ENCODE data around the gene ZP3.
"Not testable (repeated sequence)": the region's sequence is repeated elsewhere in the genome, so short reads cannot be mapped to it uniquely, and the experiment has no call there.

The ZP3 gene

GRCh38 chr7:76440404-76440803, 15.7 kb downstream of the ZP3 start:
- CTCF ChIA-PET; H3K4me3 ChIP-seq (ENCODE audit: control insufficient read depth in 1 of 7, extremely low read depth in 1 of 7, insufficient read depth in 4 of 7, low read depth in 2 of 7, low read length in 6 of 7); H3K9me3 ChIP-seq (ENCODE audit: control extremely low read depth in 1 of 5, control insufficient read depth in 4 of 5, insufficient read depth in 2 of 5, low read depth in 1 of 5, low read length in 4 of 5); H3K4me1 ChIP-seq (ENCODE audit: control extremely low read depth in 1 of 4, control insufficient read depth in 4 of 4, insufficient read depth in 4 of 4, low read length in 3 of 4); H3K27ac ChIP-seq (ENCODE audit: insufficient read depth in 1 of 2, low read depth in 1 of 2, low read length in 2 of 2, poor library complexity in 1 of 2, severe bottlenecking in 2 of 2); H3K36me3 ChIP-seq (ENCODE audit: control insufficient read depth in 4 of 4, insufficient read depth in 4 of 4, low read length in 3 of 4); H3K27me3 ChIP-seq (replicated peaks in 2 of 5; ENCODE audit: control insufficient read depth in 4 of 5, insufficient read depth in 5 of 5, low read length in 4 of 5); DNase-seq; POLR2A ChIA-PET: not testable (repeated sequence)
- 100% methylated on average over 2 of the region's 4 CpGs for WGBS (ENCODE audit: insufficient coverage)

DNA sequence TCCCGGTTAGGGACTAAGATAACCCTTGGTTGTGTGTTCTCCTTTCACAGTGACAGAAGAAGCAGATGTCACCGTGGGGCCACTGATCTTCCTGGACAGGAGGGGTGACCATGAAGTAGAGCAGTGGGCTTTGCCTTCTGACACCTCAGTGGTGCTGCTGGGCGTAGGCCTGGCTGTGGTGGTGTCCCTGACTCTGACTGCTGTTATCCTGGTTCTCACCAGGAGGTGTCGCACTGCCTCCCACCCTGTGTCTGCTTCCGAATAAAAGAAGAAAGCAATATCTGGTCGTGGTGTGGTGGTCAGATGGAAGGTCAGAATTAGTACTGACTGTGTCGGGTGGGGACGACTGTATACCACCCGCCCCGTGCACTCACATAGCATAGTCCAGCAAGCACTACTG, 17.0 kb downstream of the ZP3 start:
- H3K4me1 ChIP-seq (ENCODE audit: control extremely low read depth in 1 of 4, control insufficient read depth in 4 of 4, insufficient read depth in 4 of 4, low read length in 3 of 4); H3K4me3 ChIP-seq (ENCODE audit: control insufficient read depth in 1 of 7, extremely low read depth in 1 of 7, insufficient read depth in 4 of 7, low read depth in 2 of 7, low read length in 6 of 7); CTCF ChIA-PET; POLR2A ChIA-PET; H3K27ac ChIP-seq (ENCODE audit: insufficient read depth in 1 of 2, low read depth in 1 of 2, low read length in 2 of 2, poor library complexity in 1 of 2, severe bottlenecking in 2 of 2); DNase-seq; H3K36me3 ChIP-seq (ENCODE audit: control insufficient read depth in 4 of 4, insufficient read depth in 4 of 4, low read length in 3 of 4); H3K9me3 ChIP-seq (ENCODE audit: control extremely low read depth in 1 of 5, control insufficient read depth in 4 of 5, insufficient read depth in 2 of 5, low read depth in 1 of 5, low read length in 4 of 5); H3K27me3 ChIP-seq (replicated peaks in 2 of 5; ENCODE audit: control insufficient read depth in 4 of 5, insufficient read depth in 5 of 5, low read length in 4 of 5): not testable (repeated sequence)
- WGBS (ENCODE audit: insufficient coverage) = no CpG with 5 or more reads among the region's 10 CpGs

- H3K9me3 ChIP-seq (ENCODE audit: control extremely low read depth in 1 of 5, control insufficient read depth in 4 of 5, insufficient read depth in 2 of 5, low read depth in 1 of 5, low read length in 4 of 5); H3K27ac ChIP-seq (ENCODE audit: insufficient read depth in 1 of 2, low read depth in 1 of 2, low read length in 2 of 2, poor library complexity in 1 of 2, severe bottlenecking in 2 of 2); H3K36me3 ChIP-seq (ENCODE audit: control insufficient read depth in 4 of 4, insufficient read depth in 4 of 4, low read length in 3 of 4); H3K27me3 ChIP-seq (replicated peaks in 2 of 5; ENCODE audit: control insufficient read depth in 4 of 5, insufficient read depth in 5 of 5, low read length in 4 of 5); H3K4me3 ChIP-seq (ENCODE audit: control insufficient read depth in 1 of 7, extremely low read depth in 1 of 7, insufficient read depth in 4 of 7, low read depth in 2 of 7, low read length in 6 of 7); H3K4me1 ChIP-seq (ENCODE audit: control extremely low read depth in 1 of 4, control insufficient read depth in 4 of 4, insufficient read depth in 4 of 4, low read length in 3 of 4); CTCF ChIA-PET; POLR2A ChIA-PET; DNase-seq: not testable (repeated sequence)
- WGBS (ENCODE audit: insufficient coverage) = no CpG with 5 or more reads among the region's 5 CpGs
Observed at GRCh38 chr7:76442664-76443446, 18.1 kb downstream of the ZP3 start.

DNA sequence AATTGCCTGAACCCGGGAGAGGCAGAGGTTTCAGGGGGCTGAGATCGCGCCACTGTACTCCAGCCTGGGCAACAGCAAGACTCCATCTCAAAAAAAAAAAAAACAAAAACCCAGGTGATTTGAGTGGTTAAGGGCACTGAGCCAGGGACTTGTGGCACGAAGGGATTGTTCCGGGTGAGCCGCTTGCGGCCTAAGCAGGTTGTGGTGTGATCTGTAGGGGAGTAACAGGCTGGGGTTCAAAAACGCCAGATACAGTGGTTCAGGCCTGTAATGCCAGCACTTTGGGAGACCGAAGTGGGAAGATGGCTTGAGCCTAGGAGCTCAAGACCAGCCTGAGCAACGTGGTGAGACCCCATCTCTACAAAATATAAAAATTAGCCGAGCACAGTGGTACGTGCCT, 19.1 kb downstream of the ZP3 start:
- H3K4me1 ChIP-seq (ENCODE audit: control extremely low read depth in 1 of 4, control insufficient read depth in 4 of 4, insufficient read depth in 4 of 4, low read length in 3 of 4); H3K4me3 ChIP-seq (ENCODE audit: control insufficient read depth in 1 of 7, extremely low read depth in 1 of 7, insufficient read depth in 4 of 7, low read depth in 2 of 7, low read length in 6 of 7); H3K27ac ChIP-seq (ENCODE audit: insufficient read depth in 1 of 2, low read depth in 1 of 2, low read length in 2 of 2, poor library complexity in 1 of 2, severe bottlenecking in 2 of 2); H3K36me3 ChIP-seq (ENCODE audit: control insufficient read depth in 4 of 4, insufficient read depth in 4 of 4, low read length in 3 of 4); CTCF ChIA-PET; H3K27me3 ChIP-seq (replicated peaks in 2 of 5; ENCODE audit: control insufficient read depth in 4 of 5, insufficient read depth in 5 of 5, low read length in 4 of 5); H3K9me3 ChIP-seq (ENCODE audit: control extremely low read depth in 1 of 5, control insufficient read depth in 4 of 5, insufficient read depth in 2 of 5, low read depth in 1 of 5, low read length in 4 of 5); POLR2A ChIA-PET: not testable (repeated sequence)
- 20% methylated on average over 1 of the region's 12 CpGs for WGBS (ENCODE audit: insufficient coverage)
- peak in 2 of 3 donors; percentile 19 to 23 for DNase-seq

- POLR2A ChIA-PET, CTCF ChIA-PET: not testable (repeated sequence)
Observed at GRCh38 chr7:76445577-76446008, 20.8 kb downstream of the ZP3 start.

GRCh38 chr7:76457017-76457416, 32.3 kb downstream of the ZP3 start:
- H3K27ac ChIP-seq (ENCODE audit: insufficient read depth in 1 of 2, low read depth in 1 of 2, low read length in 2 of 2, poor library complexity in 1 of 2, severe bottlenecking in 2 of 2); H3K36me3 ChIP-seq (ENCODE audit: control insufficient read depth in 4 of 4, insufficient read depth in 4 of 4, low read length in 3 of 4); H3K9me3 ChIP-seq (ENCODE audit: control extremely low read depth in 1 of 5, control insufficient read depth in 4 of 5, insufficient read depth in 2 of 5, low read depth in 1 of 5, low read length in 4 of 5); DNase-seq; H3K4me1 ChIP-seq (ENCODE audit: control extremely low read depth in 1 of 4, control insufficient read depth in 4 of 4, insufficient read depth in 4 of 4, low read length in 3 of 4); H3K27me3 ChIP-seq (replicated peaks in 2 of 5; ENCODE audit: control insufficient read depth in 4 of 5, insufficient read depth in 5 of 5, low read length in 4 of 5); POLR2A ChIA-PET; H3K4me3 ChIP-seq (ENCODE audit: control insufficient read depth in 1 of 7, extremely low read depth in 1 of 7, insufficient read depth in 4 of 7, low read depth in 2 of 7, low read length in 6 of 7); CTCF ChIA-PET: not testable (repeated sequence)
- no CpG with 5 or more reads among the region's 4 CpGs for WGBS (ENCODE audit: insufficient coverage)

More at GRCh38 chr7:76445577-76446008, 20.8 kb downstream of the ZP3 start:
- H3K9me3 ChIP-seq (ENCODE audit: control extremely low read depth in 1 of 5, control insufficient read depth in 4 of 5, insufficient read depth in 2 of 5, low read depth in 1 of 5, low read length in 4 of 5); H3K36me3 ChIP-seq (ENCODE audit: control insufficient read depth in 4 of 4, insufficient read depth in 4 of 4, low read length in 3 of 4); H3K27ac ChIP-seq (ENCODE audit: insufficient read depth in 1 of 2, low read depth in 1 of 2, low read length in 2 of 2, poor library complexity in 1 of 2, severe bottlenecking in 2 of 2); H3K27me3 ChIP-seq (replicated peaks in 2 of 5; ENCODE audit: control insufficient read depth in 4 of 5, insufficient read depth in 5 of 5, low read length in 4 of 5); H3K4me1 ChIP-seq (ENCODE audit: control extremely low read depth in 1 of 4, control insufficient read depth in 4 of 4, insufficient read depth in 4 of 4, low read length in 3 of 4): not testable (repeated sequence)
- DNase-seq = peak; percentile 31 to 78 (median 75)
- peak overlapping the region in 1 of 7 experiments; percentile 59 for H3K4me3 ChIP-seq (ENCODE audit: control insufficient read depth in 1 of 7, extremely low read depth in 1 of 7, insufficient read depth in 4 of 7, low read depth in 2 of 7, low read length in 6 of 7)
- WGBS (ENCODE audit: insufficient coverage) = no CpG with 5 or more reads among the region's 5 CpGs

GRCh38 chr7:76458504-76458903, 33.8 kb downstream of the ZP3 start:
- DNase-seq; H3K4me3 ChIP-seq (ENCODE audit: control insufficient read depth in 1 of 7, extremely low read depth in 1 of 7, insufficient read depth in 4 of 7, low read depth in 2 of 7, low read length in 6 of 7); POLR2A ChIA-PET; H3K36me3 ChIP-seq (ENCODE audit: control insufficient read depth in 4 of 4, insufficient read depth in 4 of 4, low read length in 3 of 4); H3K27me3 ChIP-seq (replicated peaks in 2 of 5; ENCODE audit: control insufficient read depth in 4 of 5, insufficient read depth in 5 of 5, low read length in 4 of 5); CTCF ChIA-PET; H3K4me1 ChIP-seq (ENCODE audit: control extremely low read depth in 1 of 4, control insufficient read depth in 4 of 4, insufficient read depth in 4 of 4, low read length in 3 of 4); H3K27ac ChIP-seq (ENCODE audit: insufficient read depth in 1 of 2, low read depth in 1 of 2, low read length in 2 of 2, poor library complexity in 1 of 2, severe bottlenecking in 2 of 2); H3K9me3 ChIP-seq (ENCODE audit: control extremely low read depth in 1 of 5, control insufficient read depth in 4 of 5, insufficient read depth in 2 of 5, low read depth in 1 of 5, low read length in 4 of 5): not testable (repeated sequence)
- WGBS (ENCODE audit: insufficient coverage) = no CpG with 5 or more reads among the region's 4 CpGs

All from common myeloid progenitor, CD34-positive (primary cell).